Neural cell (in vitro differentiated cells): ENCODE data around the gene TAS2R1.

ENCODE experiments used
- EP300 ChIP-seq: fragments of 450-650 bp; conservative IDR thresholded peaks from 2 replicates; pipeline ENCODE4 v1.6.1; 2014; ENCODE audit warnings: antibody characterized with exemption, mild to moderate bottlenecking, moderate library complexity; ENCODE audit not compliant: poor library complexity, severe bottlenecking
- EZH2 ChIP-seq: fragments of 200-600, 300-800 bp; shearing (Covaris generic), sonication (generic); IDR thresholded peaks from 2 replicates; pipeline ENCODE4 v1.6.1; 2014; ENCODE audit warnings: antibody characterized with exemption, low read length, borderline replicate concordance, mild to moderate bottlenecking; ENCODE audit not compliant: insufficient read depth, poor library complexity, severe bottlenecking
- POLR2AphosphoS5 ChIP-seq: IDR thresholded peaks from 2 replicates; pipeline ENCODE4 v1.6.1; 2012
- RAD21 ChIP-seq: fragments of 450-650 bp; conservative IDR thresholded peaks from 2 replicates; pipeline ENCODE4 v1.6.1; 2014; ENCODE audit warnings: antibody characterized with exemption, mild to moderate bottlenecking, moderate library complexity
- SMC3 ChIP-seq: fragments of 450-650 bp; conservative IDR thresholded peaks from 2 replicates; pipeline ENCODE4 v1.6.1; 2014; ENCODE audit warnings: antibody characterized with exemption, mild to moderate bottlenecking, moderate library complexity; ENCODE audit not compliant: poor library complexity
- TAF1 ChIP-seq: IDR thresholded peaks from 2 replicates; pipeline ENCODE4 v1.6.1; 2012; ENCODE audit warnings: low read depth
- TF ChIP-seq, protein P1 (sequence below): fragments of 450-650 bp; IDR thresholded peaks from 2 replicates; pipeline ENCODE4 v1.5.1; 2014; ENCODE audit warnings: antibody characterized with exemption, mild to moderate bottlenecking, moderate library complexity; ENCODE audit not compliant: poor library complexity, severe bottlenecking
- TF ChIP-seq, protein P2 (sequence below): IDR thresholded peaks from 2 replicates; pipeline ENCODE4 v1.6.1; 2012; ENCODE audit warnings: borderline replicate concordance

DNA sequence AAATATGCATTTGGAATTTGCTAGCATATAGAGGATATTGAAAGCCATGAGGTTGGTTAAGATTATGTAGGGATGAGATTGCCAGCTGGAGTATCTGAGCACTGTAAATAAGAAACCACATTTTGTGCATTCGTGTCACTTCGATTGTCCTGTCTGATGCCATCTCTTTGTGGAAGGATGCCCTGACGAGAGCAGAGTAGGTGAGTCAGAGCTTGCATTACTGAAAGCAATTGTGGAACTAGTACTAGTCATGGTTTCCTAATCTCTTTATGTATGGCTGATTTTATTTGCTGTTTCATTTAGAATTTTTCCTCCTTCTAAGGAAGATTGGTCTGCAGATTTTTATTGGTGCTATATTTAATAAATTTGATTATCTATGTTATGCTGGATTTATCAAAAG, 14.5 kb upstream of the TAS2R1 start:
- TF ChIP-seq, protein P1, sequence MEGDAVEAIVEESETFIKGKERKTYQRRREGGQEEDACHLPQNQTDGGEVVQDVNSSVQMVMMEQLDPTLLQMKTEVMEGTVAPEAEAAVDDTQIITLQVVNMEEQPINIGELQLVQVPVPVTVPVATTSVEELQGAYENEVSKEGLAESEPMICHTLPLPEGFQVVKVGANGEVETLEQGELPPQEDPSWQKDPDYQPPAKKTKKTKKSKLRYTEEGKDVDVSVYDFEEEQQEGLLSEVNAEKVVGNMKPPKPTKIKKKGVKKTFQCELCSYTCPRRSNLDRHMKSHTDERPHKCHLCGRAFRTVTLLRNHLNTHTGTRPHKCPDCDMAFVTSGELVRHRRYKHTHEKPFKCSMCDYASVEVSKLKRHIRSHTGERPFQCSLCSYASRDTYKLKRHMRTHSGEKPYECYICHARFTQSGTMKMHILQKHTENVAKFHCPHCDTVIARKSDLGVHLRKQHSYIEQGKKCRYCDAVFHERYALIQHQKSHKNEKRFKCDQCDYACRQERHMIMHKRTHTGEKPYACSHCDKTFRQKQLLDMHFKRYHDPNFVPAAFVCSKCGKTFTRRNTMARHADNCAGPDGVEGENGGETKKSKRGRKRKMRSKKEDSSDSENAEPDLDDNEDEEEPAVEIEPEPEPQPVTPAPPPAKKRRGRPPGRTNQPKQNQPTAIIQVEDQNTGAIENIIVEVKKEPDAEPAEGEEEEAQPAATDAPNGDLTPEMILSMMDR: no peak
- TF ChIP-seq RAD21: no peak
- TF ChIP-seq POLR2AphosphoS5: no peak
- TF ChIP-seq EP300: no peak
- no peak for TF ChIP-seq TAF1
- TF ChIP-seq SMC3: no peak
- TF ChIP-seq, protein P2, sequence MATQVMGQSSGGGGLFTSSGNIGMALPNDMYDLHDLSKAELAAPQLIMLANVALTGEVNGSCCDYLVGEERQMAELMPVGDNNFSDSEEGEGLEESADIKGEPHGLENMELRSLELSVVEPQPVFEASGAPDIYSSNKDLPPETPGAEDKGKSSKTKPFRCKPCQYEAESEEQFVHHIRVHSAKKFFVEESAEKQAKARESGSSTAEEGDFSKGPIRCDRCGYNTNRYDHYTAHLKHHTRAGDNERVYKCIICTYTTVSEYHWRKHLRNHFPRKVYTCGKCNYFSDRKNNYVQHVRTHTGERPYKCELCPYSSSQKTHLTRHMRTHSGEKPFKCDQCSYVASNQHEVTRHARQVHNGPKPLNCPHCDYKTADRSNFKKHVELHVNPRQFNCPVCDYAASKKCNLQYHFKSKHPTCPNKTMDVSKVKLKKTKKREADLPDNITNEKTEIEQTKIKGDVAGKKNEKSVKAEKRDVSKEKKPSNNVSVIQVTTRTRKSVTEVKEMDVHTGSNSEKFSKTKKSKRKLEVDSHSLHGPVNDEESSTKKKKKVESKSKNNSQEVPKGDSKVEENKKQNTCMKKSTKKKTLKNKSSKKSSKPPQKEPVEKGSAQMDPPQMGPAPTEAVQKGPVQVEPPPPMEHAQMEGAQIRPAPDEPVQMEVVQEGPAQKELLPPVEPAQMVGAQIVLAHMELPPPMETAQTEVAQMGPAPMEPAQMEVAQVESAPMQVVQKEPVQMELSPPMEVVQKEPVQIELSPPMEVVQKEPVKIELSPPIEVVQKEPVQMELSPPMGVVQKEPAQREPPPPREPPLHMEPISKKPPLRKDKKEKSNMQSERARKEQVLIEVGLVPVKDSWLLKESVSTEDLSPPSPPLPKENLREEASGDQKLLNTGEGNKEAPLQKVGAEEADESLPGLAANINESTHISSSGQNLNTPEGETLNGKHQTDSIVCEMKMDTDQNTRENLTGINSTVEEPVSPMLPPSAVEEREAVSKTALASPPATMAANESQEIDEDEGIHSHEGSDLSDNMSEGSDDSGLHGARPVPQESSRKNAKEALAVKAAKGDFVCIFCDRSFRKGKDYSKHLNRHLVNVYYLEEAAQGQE: no peak
- TF ChIP-seq EZH2: no peak
